ENCODE measurements around the gene RPUSD2.
A peak's percentile ranks its signal among the peaks of the same experiment; 100 is the strongest.

Gene RPUSD2

GRCh38 chr15:40569129-40569953, at the start of gene RPUSD2:
Gene RPUSD2 (plus strand): TSS chr15:40569299. CDS start chr15:40569338, 39 bp downstream.
- peak; percentile 95 for DNase-seq

GRCh38 chr15:40523611-40524010, 45.5 kb upstream of the RPUSD2 start:
- no peak for DNase-seq

DNA sequence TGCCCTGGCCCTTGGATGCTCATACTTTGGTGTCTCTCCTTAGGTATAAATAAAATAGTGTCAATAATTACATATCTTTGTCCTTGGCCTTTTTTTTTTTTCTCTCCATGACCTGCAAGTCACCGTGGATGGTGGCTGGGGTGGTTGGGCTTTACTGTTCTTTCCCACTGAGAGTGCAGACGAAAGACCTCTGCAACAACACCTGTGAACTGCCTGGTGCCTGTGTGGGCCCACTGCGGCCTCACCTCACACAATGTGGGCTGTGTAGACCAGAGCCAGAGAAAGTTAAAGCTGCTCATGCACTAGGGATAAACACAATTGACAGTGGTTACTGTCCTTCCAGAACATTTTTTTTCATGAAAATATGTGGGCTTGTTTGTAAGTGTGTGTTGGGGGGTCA, 43.2 kb upstream of the RPUSD2 start:
- DNase-seq: no peak

GRCh38 chr15:40528801-40529200, 40.3 kb upstream of the RPUSD2 start:
- no peak for DNase-seq

DNA sequence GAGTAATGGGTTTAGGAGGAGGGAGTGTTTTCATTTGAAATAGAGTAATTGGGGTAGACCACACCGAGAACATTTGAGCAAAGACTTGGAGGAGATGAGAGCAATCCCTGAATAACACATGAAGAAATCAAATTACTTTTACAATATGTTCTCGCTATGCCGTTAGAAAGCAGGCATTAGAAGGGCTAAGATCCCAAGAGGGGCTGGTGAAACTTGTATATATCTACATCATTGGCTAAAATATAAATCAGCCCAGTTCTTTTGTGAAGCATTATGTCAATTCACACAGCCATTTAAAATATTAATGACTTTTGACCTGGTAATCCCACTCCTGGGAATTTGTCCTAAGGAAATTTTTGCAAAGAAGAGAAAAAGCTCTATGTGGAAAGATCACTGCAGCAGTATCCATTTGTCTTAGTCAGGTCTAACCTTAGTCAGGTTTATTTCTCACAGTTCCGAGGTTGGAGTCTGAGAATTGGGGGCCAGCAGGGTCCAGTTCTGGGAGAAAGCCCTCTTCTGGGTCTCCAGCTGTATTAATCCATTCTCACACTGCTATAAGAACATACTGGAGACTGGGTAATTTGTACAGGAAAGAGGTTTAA, 35.2 kb upstream of the RPUSD2 start:
- DNase-seq: no peak

- no peak for DNase-seq
Observed at GRCh38 chr15:40534371-40534770, 34.7 kb upstream of the RPUSD2 start.

- no peak for DNase-seq
Observed at GRCh38 chr15:40536501-40536900, 32.6 kb upstream of the RPUSD2 start.

DNA sequence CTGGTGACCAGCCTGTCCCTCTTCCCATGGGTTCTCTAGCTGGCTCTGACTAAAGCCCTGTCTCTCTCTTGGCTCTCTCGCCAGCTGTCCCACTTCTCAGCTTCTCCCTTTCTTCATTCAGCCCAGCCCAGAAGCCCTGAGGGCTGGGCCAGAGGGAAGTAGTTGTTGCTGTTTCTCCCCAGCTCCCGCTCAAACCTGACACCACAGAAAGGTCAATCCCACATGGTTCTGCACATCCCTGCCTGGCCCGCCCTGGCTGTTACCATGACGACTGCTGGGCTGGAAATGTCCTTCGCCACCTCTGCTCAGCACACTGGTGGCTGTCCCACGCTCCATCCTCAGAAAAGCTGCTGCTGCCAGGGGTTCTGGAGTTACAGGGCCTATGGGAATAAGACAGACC, 30.1 kb upstream of the RPUSD2 start:
- no peak for DNase-seq

- no peak for DNase-seq
Observed at GRCh38 chr15:40543082-40543481, 26.0 kb upstream of the RPUSD2 start.

- no peak for DNase-seq
Observed at GRCh38 chr15:40543631-40544294, 25.3 kb upstream of the RPUSD2 start.

GRCh38 chr15:40545457-40545856, 23.6 kb upstream of the RPUSD2 start:
- no peak for DNase-seq

GRCh38 chr15:40548610-40549009, 20.5 kb upstream of the RPUSD2 start:
- no peak for DNase-seq

DNA sequence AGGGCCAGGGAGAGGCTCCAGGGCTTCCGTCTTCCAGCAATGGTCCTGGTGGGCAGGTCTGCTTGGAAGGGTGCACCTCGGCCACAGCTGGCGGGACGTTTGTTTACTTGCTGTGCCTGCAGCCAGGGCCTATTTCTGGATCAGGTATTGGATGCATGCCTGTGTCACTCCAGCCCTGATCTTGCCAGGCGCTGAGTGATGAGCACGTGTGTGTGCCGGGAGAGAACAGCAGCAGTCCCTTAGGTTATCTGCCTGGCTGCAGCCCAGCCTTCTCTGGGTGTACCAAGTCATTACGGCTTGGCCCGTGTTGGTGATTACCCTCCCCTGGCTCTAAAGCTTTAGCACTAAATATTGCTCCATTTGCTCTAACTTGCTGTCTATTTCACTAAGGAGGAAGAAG, 19.2 kb upstream of the RPUSD2 start:
- no peak for DNase-seq

DNA sequence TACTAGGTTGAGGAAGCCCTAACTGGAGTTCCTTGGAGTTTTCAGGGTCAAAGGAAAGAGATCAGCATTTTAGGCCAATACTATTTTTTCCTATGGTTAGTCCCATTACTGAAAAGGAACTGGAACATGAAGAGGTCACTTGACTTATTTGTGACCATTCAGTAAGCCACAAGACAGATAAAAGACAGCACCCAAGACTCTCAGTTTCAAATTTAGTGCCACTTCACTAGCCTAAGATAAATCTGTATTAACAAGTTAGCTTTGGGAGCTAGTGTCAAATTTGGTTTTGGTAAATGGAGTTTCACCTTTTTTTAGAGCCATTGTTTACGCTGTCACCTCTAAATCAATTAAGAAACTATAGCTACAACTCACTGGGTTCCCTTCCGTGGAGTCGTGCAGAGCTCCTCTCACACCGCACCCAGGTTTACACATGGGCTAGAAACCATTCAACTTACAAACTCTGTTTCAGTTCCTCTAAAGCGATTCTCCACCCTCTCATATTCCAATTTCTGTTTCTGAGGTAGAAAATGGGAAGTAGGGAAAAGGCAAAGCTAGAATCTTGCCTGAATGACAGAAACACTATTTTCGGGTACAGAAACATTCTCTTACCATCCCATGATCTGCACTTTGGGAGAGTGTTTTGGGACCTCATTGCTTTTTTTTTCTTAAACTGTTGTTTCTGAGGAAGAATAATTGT, 18.6 kb upstream of the RPUSD2 start:
- DNase-seq: no peak

DNA sequence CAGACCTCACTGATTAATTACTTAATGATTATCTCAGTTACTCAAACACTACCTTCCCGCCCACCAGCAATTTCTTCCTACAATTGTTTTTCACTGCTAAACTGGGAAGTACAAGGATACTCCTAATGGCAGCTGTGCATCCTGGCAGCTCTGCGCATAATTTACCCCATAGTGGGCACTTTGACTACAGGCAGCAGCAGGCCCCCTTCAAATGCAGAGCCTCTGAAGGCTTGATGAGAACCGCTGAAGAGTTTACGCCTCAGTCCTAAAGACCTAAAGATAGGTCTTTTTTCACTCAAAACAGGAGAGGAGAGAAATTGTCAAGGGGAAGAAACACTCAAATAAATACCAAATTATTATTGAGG, 15.0 kb upstream of the RPUSD2 start:
- no peak for DNase-seq

DNA sequence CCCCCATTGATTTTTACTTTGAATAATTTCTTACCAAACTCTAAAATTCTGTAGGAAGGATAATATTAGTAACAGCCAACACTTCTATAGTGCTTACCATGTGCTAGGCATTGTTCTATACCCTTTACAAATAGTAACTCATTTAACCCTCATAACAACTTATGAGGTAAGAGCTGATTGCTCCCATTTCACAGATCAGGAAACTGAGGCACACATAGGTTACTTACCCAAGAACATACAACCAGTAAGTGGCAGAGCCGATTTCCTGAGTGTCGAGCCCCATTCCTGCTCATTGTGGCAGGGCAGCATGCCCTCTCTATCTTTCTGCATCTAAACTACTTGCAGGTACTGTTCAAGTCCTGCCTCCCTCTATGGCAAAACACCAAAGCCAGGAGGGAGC, 13.2 kb upstream of the RPUSD2 start:
- DNase-seq: no peak

DNA sequence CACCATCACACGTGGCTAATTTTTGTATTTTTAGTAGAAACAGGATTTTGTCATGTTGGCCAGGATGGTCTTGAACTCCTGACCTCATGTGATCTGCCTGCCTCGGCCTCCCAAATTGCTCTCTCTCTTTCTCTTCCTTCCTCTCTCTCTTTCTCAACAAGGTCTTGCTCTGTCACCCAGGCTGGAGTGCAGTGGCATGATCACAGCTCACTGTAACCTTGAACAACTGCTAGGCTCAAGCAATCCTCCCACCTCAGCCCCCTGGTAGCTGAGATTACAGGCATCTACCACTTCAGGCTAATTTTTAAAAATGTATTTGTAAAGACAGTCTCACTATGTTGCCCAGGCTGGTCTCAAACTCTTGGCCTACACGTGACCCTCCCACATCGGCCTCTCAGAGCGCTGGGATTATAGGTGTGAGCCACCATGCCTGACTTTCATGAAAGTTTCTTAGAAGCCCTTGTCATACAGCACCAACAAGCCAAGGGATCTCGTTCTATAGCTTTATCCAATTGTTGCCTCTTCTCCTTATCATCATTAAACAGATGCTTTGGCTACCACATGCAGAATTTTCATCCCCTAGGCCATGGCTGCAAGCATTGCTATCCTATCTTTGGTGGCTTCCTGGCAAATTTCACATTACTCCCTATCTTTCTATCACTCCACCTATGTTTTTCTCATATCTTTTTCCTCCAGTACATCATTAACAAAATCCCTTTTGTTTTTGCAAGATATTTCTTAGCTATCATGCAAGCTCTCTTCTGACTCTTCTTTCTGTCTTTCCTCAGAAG, 10.0 kb upstream of the RPUSD2 start:
- DNase-seq: no peak

DNA sequence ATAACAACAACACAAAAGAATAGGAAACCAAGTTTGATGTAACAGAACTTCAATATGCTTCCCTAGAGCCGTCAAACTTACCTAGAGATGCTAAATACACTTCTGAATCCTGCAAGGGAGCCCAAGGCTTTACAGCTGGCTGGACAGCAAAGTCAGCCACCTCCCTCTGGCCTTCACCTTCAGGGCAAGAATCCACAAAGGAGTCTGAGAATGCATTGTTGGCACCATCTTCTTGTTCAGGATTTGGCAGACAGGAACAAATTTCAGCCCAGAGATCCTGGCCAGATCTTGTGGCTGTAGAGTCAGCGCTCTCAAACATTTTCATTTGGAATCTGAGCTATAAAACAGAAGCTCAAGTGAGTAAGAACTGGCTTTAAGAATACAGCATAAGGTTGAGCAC, 6.4 kb upstream of the RPUSD2 start:
- no peak for DNase-seq

DNA sequence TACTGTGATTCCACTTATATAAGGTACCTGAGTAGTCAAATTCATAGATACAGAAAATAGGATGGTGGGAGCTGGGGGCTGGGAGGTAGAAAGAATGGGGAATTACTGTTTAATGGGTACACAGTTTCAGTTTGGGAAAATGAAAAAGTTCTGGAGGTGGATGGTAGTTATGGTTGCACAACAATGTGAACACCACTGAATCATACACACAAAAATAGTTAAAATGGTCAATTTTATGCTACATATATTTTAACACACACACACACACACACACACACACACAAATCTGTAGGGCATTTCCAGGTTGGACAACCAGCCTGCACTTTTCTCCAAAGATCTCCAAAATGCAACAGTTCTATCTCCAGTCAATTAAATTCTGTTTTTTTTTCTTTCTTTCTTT, 5.7 kb upstream of the RPUSD2 start:
- DNase-seq: no peak

GRCh38 chr15:40564591-40565332, 4.3 kb upstream of the RPUSD2 start, which contains the start of gene CCDC32:
Gene CCDC32 (minus strand): TSS chr15:40565042. CDS start chr15:40563015, 2,027 bp downstream.
- peak; percentile 99 for DNase-seq

DNA sequence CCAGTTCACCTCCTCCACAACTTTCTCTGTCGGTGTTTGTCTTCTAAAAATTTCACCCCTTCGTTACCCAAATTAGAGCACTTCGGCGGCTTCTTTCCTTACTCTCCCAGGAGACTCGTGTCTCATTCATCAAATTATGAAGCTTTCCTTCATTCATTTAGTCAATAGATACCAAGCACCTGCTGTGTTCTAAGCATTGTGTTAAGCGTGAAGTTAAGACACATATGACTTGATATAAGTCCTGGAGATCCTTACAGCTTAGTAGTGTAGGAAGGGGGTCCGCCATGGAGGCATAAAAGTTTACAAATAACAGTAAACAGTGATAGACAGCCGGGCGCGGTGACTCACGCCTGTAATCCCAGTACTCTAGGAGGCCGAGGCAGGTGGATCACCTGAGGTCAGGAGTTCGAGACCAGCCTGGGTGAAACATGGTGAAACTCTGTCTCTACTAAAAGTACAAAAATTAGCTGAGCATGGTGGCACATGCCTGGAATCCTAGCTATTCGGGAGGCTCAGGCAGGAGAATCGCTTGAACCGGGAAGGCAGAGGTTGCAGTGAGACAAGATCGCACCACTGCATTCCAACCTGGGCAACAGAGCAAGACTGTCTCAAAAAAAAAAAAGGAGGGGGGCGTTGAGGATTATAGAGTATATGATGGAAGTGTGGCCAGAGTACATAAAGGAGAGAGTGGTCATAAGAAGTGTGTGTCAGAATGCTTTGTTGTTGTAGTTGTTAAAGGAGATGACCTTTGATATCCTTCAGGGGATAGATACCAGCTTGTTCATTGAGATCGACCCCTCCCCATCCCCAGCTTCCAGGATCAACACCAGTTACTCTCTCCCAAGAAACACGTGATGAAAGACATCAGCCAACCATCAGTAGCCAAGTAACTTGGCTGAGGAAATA, 3.5 kb upstream of the RPUSD2 start:
- no peak for DNase-seq

Data from midbrain (tissue), 1 donor.